Brain microvascular endothelial cell (primary cell): Measurements from ENCODE around the gene ZNF333.
"Not testable (repeated sequence)": the region's sequence is repeated elsewhere in the genome, so short reads cannot be mapped to it uniquely, and the experiment has no call there.

Source experiments
- DNase-seq: peaks from one replicate; pipeline ENCODE4 v3.0.0-alpha.2; 2020
- H3K27ac ChIP-seq: fragments of 250-450 bp; sonication (Bioruptor Pico); 2 replicates; pipeline ENCODE4 v1.5.1; 2020; ENCODE audit warnings: mild to moderate bottlenecking, moderate library complexity
- H3K27me3 ChIP-seq: fragments of 250-450 bp; sonication (Bioruptor Pico); replicated peaks from 2 replicates; pipeline ENCODE4 v1.5.1; 2020; ENCODE audit warnings: mild to moderate bottlenecking
- H3K36me3 ChIP-seq: fragments of 250-450 bp; sonication (Bioruptor Pico); replicated peaks from 2 replicates; pipeline ENCODE4 v1.5.1; 2020; ENCODE audit warnings: mild to moderate bottlenecking
- H3K4me3 ChIP-seq: 2 replicates; pipeline ENCODE4 v1.5.1; 2011; ENCODE audit warnings: low read depth, mild to moderate bottlenecking, control low read depth, low read length, moderate library complexity
- in situ Hi-C: cut with HindIII; loops from 2 replicates; pipeline ENCODE4 v1.10.0; 2017; ENCODE audit warnings: low sequenced_read_pairs, low pct_ligation_motif_present
- TF ChIP-seq, protein P1 (sequence below): IDR thresholded peaks from 2 replicates; pipeline ENCODE4 v1.5.1; 2011; ENCODE audit warnings: low read depth, mild to moderate bottlenecking, moderate library complexity, low read length, control low read depth, inconsistent platforms; ENCODE audit errors: missing control alignments

ZNF333 gene

DNA sequence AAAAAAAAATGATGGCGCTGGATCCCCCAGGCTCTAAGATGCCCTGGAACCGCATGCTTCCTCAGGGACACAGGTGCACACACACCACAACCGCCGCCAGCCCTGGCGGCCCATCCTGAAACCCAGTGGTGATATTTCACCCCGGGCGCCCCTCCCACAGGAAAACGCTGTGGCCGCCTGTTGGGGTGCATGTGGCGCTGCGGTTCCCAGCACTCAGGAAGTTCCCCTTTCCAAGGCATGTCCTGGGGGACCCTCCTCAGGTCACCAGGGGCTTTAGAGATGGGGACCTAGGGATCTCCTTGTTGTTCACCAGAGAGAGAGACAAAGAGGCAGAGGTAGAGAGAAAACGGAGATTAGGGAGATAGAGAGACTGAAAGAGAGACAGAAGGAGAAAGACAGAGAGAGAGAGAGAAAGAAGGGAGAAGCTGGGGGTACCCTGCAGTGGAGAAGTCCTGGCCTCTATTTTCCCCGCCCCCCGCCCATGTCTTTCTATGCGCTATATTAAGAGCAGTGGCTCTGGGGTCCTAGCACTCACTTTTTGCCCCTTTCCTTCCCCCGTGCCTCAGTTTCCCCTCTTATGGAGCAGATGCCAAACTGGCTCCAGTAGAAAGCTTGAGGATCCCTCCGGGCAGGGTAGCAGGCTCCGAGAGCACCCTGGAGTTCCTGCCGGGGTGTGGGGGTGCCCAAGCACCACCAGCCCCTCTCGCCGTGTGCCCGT lies 86.2 kb downstream of the ZNF333 start:
- TF ChIP-seq, protein P1, sequence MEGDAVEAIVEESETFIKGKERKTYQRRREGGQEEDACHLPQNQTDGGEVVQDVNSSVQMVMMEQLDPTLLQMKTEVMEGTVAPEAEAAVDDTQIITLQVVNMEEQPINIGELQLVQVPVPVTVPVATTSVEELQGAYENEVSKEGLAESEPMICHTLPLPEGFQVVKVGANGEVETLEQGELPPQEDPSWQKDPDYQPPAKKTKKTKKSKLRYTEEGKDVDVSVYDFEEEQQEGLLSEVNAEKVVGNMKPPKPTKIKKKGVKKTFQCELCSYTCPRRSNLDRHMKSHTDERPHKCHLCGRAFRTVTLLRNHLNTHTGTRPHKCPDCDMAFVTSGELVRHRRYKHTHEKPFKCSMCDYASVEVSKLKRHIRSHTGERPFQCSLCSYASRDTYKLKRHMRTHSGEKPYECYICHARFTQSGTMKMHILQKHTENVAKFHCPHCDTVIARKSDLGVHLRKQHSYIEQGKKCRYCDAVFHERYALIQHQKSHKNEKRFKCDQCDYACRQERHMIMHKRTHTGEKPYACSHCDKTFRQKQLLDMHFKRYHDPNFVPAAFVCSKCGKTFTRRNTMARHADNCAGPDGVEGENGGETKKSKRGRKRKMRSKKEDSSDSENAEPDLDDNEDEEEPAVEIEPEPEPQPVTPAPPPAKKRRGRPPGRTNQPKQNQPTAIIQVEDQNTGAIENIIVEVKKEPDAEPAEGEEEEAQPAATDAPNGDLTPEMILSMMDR = no peak
- in situ Hi-C loops = no loop called here
- no peak overlapping the region for H3K27ac ChIP-seq
- DNase-seq = no peak
- peak overlapping the region; percentile 55 for H3K4me3 ChIP-seq
- no peaks in the 10 kb centered on the region for H3K36me3 ChIP-seq
- no peaks in the 10 kb centered on the region for H3K27me3 ChIP-seq

DNA sequence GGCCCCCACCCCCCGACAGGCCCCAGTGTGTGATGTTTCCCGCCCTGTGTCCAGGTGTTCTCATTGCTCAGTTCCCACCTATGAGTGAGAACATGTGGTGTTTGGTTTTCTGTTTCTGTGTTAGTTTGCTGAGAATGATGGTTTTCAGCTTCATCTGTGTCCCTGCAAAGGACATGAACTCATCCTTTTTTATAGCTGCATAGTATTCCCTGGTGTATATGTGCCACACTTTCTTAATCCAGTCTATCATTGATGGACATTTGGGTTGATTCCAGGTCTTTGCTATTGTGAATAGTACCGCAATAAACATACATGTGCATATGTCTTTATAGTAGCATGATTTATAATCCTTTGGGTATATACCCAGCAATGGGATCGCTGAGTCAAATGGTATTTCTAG lies 87.8 kb downstream of the ZNF333 start:
- in situ Hi-C loops, DNase-seq, H3K27ac ChIP-seq, H3K36me3 ChIP-seq, H3K27me3 ChIP-seq, H3K4me3 ChIP-seq: not testable (repeated sequence)

DNA sequence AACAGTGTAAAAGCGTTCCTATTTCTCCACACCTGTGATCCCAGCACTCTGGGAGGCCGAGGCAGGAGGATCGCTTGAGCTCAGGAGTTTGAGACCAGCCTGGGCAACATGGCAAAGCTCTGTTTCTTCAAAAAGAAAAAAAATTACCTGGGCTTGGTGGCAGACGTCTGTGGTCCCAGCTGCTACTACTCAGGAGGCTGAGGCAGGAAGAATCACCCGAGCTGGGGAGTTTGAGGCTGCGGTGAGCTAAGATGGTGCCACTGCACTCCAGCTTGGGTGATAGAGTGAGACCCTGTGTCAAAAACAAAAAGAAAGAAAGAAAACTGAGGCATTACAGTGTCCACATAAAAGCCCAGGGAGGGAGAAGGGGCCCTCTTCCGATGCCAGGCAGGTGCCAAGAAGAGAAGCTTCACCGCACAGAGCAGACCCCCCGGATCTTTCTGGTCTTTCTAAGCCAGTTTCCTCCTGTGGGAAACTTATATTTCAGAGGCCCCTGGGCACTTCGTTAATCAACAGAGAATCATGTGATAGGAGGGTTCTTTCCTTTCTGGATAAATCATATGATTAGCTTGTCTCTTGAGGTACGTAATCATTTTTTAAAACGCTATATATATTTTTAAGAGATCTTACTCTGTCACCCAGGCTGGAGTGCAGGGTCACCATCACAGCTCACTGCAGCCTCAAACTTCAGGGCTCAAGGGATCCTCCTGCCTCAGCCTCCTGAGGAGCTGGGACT lies 88.4 kb downstream of the ZNF333 start, which contains the start of gene ADGRE2:
Gene ADGRE2 (minus strand): TSS at position 451 of the 736 bp plus-strand sequence. CDS start 1,804 bp downstream, outside the sequence.
- H3K36me3 ChIP-seq, DNase-seq, H3K27me3 ChIP-seq, in situ Hi-C loops, H3K4me3 ChIP-seq, H3K27ac ChIP-seq: not testable (repeated sequence)

DNA sequence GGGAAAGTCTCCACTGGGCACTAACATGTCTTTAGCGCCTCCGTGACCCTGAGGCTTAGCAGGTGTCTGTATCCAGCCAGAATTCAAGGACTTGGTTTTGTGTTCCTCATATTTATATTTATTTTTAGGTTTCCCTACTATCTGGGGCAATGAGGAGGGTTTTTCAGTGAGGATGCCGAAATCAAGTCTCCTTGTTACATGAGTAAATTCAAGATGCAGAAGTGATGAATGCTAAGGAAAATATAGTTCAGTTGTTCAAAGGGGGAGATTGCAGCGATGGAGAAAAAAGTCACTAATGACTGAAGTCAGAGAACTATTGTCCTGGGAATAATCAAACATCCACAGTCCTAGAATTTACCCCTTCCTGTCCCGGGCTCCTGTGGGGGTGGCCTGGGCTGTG lies 89.3 kb downstream of the ZNF333 start:
- no peak overlapping the region for H3K4me3 ChIP-seq
- in situ Hi-C loops = no loop called here
- no peaks in the 10 kb centered on the region for H3K36me3 ChIP-seq
- DNase-seq = no peak
- H3K27me3 ChIP-seq = no peaks in the 10 kb centered on the region
- no peak overlapping the region for H3K27ac ChIP-seq
- TF ChIP-seq, protein P1 = no peak

DNA sequence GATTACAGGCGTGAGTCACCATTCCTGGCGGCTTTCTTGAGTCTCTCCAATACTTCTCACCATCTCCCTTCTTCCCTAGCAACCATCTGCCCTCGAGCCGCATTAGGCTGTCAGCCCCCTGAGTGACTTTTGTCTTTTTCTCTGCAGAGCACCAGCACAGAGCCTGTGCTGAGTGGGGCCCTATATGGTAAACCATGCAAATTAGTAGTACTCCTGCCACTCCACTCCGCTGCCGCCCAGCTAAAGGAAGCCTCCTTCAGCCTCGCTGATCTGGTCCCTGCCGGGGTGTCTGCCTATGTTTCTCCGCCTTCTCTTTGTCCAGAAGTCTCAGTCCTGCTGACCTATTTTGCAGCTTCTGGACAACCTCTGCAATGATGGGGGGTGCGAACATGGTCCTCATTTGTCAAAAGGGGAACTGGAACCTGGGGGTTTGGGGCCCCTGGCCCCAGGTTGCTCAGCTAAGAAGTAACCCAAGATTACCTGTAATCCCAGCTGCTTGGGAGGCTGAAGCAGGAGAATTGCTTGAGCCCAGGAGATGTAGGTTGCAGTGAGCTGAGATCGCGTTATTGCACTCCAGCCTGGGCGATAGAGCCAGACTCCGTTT lies 90.9 kb downstream of the ZNF333 start:
- H3K36me3 ChIP-seq, in situ Hi-C loops, DNase-seq, H3K27me3 ChIP-seq, H3K4me3 ChIP-seq, H3K27ac ChIP-seq: not testable (repeated sequence)

DNA sequence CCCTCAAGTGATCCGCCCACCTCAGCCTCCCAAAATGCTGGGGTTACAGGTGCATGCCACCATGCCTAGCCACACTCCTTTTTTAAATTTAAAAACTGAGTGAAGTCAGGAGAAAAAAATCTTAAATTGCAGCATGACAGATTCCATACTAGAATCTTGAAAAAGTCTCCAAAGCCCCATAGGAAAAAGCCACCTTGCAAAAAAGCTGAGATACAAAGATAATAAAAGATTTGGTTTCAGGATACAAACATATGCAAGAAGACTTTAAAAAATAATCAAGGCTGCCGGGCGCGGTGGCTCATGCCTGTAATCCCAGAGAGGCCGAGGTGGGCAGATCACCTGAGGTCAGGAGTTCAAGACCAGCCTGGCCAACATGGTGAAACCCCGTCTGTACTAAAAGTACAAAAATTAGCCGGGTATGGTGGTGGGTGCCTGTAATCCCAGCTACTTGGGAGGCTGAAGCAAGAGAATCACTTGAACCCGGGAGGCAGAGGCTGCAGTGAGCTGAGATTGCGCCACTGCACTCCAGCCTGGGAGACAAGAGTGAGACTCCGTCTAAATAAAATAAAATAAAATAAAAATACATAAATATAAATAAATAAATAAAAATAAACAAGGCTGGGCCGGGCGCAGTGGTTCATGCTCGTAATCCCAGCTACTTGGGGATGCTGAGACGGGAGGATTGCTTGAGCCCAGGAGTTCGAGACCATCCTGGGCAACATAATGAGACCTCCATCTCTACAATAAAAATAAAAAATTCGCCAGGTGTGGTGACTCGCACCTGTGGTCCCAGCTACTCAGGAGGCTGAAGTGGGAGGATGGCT lies 92.1 kb downstream of the ZNF333 start:
- in situ Hi-C loops, H3K36me3 ChIP-seq, H3K4me3 ChIP-seq, DNase-seq, H3K27ac ChIP-seq, H3K27me3 ChIP-seq: not testable (repeated sequence)

DNA sequence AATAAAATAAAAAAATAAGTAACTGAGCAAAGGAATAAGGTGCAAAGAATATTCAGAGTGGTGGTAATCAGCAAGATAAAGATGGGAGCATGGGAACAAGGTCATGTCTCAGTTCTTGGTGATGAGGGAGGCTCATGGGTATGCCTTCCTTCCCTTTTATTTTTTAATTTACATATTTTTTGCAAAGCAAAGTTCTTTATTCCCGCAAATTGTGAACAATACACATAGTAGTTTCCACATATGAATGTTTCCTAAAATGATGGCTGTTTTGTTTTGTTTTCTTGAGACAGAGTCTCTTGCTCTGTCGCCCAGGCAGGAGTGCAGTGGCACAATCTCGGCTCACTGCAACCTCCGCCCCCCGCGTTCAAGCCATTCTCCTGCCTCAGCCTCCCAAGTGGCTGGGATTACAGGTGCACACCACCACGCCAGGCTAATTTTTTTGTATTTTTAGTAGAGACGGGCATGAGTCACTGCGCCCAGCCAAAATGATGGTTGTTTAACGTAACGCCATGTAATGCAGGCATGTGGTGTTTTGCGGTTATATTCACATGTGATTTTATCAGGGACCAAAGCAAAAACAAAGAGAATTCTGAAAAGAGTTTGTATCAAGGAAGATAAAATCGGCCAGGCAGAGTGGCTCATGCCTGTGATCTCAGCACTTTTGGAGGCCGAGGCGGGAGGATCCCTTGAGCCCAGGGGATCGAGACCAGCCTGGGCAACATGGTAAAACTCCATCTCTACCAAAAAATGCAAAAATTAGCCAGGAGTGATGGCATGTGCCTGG lies 93.0 kb downstream of the ZNF333 start:
- in situ Hi-C loops = no loop called here
- H3K4me3 ChIP-seq = no peak overlapping the region
- DNase-seq = no peak

More for the DNA sequence above, 93.0 kb downstream of the ZNF333 start:
- Histone ChIP-seq H3K36me3 (no peaks in the 10 kb centered on the region), H3K27ac (no peak overlapping the region), H3K27me3 (no peaks in the 10 kb centered on the region)
- TF ChIP-seq, protein P1 = no peak
